ENCODE results near the gene SIM2.

GRCh38 chr21:36762642-36763041 is 63.7 kb downstream of the SIM2 start:
- TF ChIP-seq, protein P1, sequence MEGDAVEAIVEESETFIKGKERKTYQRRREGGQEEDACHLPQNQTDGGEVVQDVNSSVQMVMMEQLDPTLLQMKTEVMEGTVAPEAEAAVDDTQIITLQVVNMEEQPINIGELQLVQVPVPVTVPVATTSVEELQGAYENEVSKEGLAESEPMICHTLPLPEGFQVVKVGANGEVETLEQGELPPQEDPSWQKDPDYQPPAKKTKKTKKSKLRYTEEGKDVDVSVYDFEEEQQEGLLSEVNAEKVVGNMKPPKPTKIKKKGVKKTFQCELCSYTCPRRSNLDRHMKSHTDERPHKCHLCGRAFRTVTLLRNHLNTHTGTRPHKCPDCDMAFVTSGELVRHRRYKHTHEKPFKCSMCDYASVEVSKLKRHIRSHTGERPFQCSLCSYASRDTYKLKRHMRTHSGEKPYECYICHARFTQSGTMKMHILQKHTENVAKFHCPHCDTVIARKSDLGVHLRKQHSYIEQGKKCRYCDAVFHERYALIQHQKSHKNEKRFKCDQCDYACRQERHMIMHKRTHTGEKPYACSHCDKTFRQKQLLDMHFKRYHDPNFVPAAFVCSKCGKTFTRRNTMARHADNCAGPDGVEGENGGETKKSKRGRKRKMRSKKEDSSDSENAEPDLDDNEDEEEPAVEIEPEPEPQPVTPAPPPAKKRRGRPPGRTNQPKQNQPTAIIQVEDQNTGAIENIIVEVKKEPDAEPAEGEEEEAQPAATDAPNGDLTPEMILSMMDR (conservative IDR thresholded peaks at IDR 0.05; ENCODE audit: low read depth in 2 of 2), result no peak
- TF ChIP-seq EZH2 (IDR thresholded peaks at IDR 0.05; ENCODE audit: low read depth, unreplicated experiment) (no peak), POLR2AphosphoS5 (IDR thresholded peaks at IDR 0.05; ENCODE audit: low read depth) (no peak)
